Stimulated activated CD4-positive, alpha-beta T cell treated with anti-CD3 and anti-CD28 coated beads, Interleukin-2, amount 100 ng/mL, for 4 hours (primary cell): ENCODE results near the gene EHD1.
A peak's percentile ranks its signal among the peaks of the same experiment; 100 is the strongest.

Experiments used
- DNase-seq: peaks from one replicate; pipeline ENCODE4 v3.0.0-alpha.2; 2020; ENCODE audit warnings: low read depth

The EHD1 gene

DNA sequence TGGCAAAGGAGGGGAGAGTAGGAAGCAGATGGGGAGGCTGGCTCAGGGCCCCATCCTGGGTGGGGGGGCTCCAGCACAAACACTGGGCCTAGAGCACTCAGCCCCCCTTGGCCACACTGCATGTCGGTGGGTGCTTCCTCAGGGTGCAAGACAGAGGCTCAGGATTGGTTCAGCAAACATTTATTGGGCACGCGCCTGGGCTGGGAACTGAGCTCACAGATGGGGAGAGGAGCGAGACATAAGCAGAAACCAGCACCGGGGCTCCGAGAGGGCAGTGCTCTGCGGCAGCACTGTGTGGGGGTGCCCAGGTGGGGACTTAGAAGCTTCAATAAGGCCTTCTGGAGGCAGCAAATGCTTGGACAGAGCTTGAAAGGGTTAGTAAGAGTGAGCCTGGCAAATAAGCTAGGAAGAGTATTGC lies 12.1 kb upstream of the EHD1 start:
- no peak for DNase-seq

DNA sequence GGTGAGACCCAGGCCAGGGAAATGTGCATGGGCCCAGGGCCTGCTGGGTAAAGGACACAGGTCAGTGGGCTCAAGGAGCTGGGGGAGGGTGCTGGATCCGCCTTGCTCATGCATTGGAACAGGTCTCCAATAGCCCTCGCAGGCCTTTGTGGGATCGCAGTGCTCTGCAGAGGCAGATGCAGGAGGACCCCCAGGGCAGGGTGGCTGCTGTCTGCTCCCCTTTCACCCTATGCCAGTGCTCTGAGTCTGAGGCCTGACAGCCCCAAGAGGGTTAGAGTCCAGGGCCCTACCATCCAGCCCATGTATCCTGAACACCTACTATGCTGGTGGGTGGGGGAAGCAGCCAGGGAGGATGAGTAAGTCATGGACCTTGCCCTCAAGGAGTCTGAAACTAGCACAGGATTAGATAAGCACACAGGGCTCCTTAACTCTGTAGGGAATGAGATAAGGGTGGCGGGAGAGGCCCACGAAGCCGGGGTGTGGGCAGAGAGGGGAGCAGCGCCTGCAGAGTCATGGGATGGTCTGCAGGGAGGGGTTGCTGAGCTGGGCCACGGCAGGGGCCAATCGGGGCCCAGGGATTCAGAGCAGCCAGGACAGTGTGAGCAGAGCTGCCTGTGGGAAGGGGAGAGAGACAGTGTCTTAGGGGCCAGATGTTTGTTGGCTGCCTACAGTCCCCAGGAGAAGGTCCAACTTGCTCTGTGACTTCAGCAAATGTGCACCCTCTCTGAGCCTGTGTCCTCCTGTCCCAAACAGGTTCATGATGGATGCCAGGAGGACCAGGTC lies 10.5 kb upstream of the EHD1 start:
- DNase-seq = no peak

DNA sequence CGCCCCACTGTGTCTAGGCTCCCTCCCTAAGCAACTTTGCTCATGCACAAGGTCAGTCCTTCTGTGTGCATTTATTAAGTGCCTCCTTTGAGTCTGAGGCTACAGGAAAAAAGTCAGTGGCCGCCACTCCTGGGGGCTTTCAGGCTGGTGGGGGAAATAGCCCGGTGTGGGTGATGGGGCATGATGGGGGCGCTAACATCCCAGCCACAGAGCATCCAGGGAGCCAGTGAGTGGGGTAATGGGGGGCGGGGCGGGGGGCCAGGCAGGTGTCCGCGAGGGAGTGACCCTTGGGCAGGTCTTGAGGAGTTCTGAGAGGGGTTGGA lies 9.9 kb upstream of the EHD1 start:
- DNase-seq = no peak

DNA sequence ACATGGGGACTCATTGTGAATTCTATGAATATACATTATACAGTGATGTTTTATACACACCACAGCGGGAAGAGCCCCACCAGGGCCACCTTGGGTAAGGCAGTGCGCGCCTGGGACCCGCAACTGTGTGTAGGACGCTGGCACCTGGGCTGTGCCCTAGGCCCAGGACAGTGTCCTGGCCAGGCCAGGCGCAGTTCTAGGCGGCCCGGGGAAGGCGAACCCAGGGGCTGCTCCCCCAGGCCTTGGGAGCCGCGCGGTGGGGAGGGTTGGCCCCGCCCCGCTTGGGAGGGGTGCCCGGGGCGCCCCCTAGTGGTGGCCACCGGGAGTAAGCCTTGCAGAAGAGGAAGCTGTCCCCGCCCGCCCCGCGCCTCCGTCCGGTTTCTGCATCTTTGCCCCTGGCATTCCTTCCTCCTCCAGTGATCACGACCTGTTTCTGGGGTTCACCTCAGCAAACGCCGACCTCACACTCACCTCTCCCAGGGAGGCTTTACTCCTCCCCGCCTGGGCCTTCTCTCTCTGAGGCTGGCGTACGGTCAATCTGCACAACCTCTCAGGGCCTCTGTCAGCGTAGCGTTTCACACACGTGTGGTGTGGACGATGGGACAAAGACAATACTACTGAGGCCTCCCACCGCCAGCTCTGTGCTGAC lies 9.5 kb upstream of the EHD1 start:
- peak; percentile 73 for DNase-seq

DNA sequence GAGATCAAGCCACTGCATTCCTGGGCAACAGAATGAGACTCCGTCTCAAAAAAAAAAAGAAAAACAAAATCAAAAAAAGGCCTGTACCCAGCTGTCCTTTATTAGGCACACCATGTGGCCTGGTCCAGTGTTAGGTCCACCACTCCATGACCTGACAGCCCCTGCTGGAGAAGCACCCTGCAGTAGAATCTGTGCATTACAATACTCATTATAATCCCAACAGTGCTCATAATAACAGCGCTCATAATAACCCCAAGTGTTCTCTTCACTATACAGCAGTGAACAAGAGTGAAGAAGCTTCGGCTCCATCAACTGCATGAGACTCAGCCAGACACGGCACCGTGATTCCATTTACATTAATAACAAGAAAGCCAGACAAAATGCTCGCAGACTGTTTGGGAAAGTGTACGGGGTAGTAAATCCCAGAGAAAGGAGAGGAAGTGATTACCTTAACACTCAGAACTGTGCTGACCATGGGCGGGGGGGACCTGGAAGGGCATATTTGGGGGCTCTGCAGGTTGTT lies 8.9 kb upstream of the EHD1 start:
- DNase-seq = no peak

DNA sequence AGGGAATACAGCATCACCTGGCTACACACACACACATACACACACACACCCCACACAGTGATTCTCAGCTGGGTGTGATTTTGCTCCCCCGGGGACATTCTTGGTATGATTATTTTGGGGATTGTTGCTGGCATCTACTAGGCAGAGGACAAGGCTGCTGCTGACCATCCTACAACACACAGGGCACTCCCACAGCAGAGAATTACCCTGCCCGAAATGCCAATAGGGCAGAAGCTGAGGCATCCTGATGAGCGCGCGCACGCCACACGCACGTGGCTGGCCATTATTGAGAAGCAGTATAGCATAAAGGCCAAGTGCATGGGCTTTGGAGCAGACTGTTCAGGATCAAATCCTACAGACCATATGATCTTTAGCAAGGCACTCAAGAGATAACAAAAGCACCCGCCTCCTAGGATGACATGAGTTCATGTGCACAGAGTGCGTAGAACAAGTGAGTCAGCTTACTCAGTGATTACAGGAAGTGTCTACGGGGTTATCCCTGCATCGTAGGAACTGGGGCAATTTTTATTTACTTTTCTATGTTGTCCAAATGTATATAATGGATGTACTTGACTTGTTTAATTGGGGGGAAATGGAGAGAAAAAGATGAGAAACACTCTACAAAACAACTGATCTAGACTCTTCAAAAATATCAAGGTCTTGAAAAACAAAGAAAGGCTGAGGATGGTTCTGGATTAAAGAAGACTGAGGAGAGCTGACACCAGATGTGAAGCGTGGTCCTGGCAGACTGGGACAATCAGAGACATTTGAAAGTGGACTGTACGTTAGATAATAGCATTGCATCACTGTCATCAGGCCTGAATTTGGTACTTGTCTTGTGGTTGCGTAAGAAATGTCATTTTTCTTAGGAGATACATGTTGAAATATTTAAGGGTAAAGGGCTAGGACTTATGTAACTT lies 7.2 kb upstream of the EHD1 start:
- no peak for DNase-seq

DNA sequence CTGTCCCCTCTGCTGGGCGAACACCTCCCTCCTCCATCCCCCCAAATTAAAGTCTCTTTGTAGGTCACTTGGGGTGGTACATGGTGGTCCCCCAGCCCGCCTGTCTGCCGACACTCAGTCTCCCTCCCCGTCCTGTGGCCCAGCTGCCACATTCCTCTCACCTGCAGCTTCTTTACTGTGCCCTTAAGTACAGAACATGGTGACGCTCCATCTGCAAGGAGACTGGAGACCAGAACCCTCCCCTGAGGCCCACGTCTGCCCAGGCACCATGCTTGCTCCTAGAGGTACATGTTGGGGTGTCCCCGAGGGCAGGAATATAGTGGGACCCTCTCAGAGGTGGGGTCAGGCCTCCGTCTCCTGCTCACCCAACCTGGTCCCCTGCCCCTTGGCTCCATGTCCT lies 5.6 kb upstream of the EHD1 start:
- DNase-seq = no peak

DNA sequence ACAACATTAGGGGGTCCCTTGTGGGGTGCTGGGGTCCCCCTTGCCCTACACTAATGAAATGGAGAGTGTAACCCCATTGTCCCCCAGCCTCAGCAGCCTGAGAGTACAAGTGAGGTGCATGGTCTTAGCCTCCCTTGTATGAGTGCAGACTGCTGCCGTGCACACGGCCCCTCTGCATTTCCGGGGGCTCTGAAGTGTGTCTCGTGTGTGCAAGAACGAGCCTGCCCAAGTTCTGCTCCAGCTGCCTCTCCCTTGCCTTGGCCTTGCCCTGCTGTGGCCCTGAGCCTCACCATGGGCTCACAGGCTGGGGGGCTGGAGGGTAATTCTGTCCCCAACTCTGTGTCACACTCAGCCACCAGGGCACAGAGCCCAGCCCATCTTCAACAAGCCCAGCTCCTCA lies 5.2 kb upstream of the EHD1 start:
- DNase-seq = no peak

DNA sequence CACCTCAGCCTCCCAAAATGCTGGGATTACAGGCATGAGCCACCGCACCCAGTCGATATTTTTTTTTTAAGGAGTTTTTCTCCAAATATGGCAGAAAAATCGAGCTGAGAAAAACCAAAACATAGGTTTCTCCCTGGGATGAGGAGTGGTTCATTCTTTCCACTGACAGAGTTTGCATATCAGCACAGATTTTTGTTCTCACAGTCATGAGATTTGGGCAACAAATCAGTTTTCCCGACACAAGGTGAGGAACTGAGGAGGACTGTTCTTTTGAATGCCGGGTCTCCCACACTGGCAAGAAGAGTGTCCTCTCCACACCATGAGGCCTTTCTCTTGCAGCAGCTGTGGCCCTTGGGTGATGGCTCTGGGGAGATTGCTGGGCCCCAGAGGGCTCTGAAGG lies 3.8 kb upstream of the EHD1 start:
- DNase-seq = no peak

DNA sequence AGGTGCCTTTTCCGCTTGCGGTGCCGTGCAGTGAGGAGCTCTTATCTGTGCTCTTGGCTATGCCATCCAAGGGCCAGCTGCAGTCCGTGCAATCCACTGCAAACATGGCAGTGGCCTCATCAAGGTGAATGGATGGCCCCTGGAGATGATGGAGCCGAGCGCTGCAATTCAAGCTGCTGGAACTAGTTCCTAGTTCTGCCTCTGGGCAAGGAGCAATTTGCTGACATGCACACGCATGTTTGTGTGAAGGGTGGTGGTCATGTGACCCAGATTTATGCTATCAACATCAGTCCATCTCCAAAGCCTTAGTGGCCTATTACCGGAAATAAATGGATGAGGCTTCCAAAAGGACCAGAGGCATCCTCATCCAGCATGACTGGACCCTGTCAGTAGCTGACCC lies 3.1 kb upstream of the EHD1 start:
- no peak for DNase-seq

DNA sequence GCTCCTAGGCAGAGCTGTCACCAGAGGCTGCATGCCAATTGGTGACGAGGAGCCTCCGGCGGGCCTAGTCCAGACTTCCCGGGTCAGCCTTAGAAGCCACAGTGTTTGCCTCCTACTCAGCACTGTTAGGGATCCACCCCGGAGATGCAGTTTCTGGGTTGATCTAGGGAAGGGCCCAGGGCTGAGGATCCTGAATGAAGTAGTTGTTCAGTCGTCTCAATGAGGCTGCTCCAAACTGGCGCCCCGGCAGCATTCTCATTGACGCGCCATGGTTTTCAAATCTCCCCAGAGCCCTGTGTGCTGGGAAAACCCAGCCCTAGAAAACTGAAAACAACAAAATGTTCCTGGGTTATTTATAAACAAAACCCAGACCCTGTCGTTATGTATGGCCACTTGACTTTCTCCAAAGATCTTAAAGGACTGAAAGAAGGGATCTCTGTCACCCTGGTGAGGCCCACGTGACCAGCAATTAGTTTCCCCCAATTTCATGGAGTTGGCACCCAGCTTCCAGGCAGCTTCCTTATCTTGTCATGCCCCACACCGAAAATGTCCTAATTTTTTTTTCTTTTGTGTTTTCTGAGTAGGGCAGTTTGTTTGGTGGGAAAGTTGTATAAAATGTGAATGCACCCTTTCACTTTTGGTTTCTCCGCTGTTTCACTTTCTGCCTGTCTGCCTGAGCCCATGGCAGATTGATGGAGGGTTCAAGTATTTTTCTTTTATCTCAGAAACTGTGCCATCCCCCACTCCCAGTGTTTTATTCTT lies 2.0 kb upstream of the EHD1 start:
- no peak for DNase-seq

DNA sequence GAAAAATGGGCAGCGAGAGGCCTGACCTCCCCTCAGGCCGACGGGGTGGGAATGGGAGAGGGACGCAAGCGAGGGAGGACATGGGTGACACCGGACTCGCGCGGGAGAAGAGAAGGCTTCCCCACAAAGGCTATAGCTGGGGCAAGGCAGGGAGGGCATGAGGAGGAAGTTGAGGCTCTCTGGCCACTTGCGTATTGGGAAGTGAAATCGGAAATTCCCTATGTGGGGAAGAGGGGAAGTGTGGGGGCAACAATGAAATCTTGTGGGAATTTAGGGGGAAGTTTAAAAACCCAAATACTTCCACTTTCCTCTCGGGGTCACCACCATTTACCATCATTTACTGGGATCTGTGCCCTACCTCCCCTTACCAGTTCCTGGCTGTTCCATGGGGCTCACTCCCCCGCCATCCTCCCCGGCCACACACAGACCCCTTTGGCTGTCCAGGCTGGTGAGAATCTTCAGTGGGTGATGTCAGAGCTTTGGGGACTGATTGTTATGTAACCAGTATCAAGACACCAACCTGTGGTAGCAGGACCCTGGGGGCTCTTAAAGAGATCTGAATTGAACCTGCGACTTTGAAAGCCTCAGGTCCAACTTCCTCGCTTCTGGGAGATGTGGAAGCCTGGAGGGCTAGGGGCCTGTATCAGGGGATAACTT lies 951 bp upstream of the EHD1 start:
- no peak for DNase-seq

DNA sequence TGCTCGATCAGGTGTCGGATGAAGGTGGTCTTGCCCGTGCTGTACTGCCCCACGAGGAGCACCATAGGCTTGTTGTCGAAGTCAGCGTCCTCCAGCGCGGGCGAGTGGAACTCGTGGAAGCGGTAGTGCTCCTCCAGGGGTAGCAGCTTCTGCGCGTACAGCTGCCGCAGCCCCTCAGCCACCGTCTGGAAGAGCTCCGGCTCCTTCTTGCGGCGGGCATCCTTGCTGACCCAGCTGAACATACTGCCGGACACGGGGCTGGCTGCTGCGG lies 263 bp downstream of the EHD1 start:
- no peak for DNase-seq

DNA sequence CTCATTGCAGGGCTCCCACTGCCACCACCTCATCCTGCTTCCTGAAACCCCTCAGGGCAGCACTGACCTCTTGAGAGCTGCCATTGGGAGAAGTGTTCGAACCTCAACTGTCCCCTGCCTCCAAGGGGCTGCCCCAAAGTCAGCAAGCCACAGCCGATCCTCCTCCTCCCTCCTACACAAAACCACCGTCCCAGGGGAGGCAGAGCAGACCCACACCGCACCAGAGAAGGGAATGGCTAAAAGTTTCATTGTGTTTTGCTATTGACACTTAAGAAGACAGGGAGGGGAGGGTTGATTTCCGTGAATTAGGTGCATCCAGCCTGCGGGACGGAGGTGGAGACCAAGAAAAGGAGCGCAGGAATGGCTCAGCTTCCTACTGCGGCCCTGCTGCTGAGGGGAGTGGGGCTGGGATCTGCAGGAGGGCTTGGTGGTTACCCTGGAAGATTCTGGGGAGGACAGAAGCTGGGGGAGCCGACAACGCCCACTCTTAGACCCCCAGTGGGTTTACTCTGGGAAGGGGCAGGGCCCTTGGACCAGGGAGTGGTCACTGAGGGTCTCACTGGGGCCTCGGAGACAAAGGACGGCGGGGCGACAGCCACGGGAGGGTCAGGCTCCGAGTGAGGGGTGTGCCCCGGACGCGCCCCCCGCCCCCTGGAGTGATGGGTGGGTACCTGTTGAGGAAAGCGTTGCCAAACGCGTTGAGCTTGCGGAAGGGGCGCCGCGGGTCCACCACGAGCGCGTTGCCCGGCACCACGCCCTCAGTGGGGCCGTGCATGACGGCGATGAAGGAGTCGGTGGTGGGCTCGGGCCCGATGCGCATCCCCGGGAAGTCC lies 815 bp downstream of the EHD1 start:
- DNase-seq = no peak

DNA sequence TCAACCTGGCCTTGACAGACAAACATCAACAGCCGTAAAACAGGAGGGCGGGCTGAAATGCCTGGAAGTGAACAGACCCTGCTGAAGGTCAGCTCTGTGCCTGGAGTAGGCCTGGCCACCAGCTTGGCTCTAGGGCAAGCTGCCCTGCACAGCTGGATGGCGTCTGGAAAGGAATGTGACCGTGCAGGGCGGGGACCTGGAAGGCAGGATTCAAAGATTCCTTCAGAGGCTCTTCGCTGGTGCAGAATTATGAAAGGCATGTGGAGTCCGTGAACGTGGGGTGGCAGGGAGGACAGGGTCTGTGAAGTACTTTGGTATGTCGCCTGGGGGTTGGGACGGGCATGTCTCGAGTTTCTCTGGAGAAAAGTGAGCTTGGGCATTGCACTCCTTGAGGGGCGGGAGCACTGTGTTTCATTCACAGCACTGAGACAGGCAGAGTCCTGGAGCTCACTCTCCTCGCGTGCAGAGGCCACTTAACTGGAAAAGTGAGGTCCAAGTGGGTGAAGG lies 1.5 kb downstream of the EHD1 start:
- no peak for DNase-seq

DNA sequence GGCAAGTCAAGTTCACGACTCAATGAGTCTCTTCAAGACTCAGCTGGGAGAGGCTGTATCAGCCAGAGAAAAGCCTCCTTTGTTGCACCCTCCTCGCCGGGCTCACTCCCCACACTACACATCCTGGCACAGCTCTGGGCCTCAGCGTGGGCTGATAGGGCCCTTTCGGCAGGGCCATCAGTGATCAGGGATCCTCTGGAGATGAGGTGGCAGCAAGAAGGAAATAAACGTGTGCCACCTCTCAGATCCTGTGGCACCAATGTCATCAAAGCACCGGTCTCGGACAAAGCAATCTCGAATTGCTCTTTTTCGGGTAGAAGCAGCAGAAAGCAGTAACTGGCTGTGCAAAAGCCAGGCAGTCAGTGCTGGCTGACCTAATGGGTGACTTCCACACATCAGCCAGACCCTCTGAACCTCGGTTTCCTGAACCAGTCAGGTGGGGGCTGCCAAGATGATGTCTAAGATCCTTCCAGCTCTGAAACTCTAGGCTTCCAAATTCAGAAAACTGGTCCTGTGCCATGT lies 2.1 kb downstream of the EHD1 start:
- DNase-seq = no peak

DNA sequence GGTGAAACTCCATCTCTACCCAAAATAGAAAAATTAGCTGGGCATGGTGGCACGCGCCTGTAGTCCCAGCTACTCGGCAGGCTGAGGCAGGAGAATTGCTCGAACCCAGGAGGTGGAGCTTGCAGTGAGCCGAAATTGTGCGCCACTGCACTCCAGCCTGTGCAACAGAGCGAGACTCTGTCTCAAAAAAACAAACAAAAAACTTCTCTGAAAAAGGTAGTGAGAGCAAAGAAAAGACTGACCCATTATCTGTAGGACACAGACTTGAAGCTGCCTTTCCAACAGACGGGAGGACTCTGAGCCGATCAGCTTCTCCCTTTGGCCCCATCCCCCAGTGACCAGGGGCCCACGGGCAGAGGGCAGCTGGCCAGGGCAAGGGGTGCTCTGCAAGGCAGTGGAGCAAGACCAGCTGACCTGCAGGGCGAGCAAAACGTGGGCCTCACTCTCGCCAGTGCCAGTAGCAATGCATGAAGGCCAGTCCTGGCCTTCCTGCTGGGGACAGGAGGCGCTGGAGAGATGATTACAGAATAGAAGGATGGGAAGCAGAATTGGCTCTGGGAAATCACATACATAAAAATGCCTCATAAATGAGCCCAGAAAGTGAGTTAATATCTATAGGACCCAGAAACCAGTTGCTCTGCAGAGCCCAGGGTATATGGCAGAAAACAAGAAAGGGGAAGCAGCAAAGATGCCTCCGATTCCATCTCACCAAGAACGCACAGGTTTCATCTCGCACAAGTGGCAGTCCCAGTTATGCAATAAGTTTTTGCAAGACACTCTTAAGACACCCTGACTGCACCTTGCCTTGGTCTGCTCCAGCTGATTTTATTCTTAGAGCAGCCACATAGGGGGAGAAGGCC lies 2.8 kb downstream of the EHD1 start:
- no peak for DNase-seq

DNA sequence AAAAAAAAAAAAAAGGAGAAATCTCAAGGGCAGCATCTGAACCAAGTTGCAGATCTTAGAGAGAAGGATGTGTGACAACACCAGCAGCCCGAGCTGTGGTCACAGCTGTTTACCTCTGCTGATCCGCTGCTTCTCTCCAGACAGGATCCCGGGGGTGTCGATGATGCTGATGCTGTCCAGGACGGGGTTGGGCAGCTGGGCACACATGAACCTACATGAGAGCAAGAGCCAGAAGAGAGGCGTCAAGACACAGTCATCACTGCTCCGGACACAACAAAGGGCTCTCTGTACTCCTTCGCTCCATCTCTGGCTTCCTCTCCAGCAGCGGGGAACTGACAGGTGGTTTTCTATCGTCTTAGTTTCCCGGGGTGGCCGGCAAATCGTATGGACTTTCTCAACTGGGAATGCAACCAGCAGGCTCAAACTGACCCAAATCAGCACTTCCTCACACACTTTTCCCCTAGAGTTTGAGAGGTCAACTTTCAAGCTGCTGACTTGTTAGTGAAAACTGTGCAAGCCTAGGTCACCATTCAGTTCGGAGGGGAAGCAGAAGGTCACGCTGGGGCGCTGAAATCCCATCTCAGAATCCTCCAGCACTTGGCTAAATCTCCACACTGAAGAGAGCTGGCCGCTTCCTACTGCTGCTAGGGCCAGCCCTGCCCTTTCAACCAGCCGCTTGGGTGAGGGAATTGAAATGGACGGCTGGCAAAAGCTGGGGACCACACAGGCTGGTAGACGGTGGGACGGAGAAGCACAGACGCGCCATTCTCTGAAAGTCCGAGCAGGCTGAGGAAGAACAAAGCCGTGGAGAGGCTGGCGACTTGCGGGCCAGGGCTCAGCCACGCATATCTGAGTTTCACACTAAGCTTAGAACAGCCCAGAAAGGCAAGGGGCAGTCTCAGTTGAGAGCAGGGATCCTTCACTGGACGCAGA lies 3.8 kb downstream of the EHD1 start:
- no peak for DNase-seq
